Thyroid gland (tissue), 4 donors: ENCODE measurements around the gene KCNF1. TPM values are rescaled to one million over a fixed set of nuclear protein-coding genes. Genes with fewer than 3 reads are reported as not detected.

Source experiments
- DNase-seq, 2 donors: peaks; one replicate each; pipeline ENCODE4 v3.0.0-alpha.2; 2019
- H3K27ac ChIP-seq, 3 donors: fragments of 200-600 bp; sonication (generic); 1 replicate in 2 of 3; 2 replicates in 1 of 3; pipeline ENCODE4 v1.5.1; 2016 to 2019; ENCODE audit warnings: mild to moderate bottlenecking in 1 of 3, moderate library complexity in 1 of 3
- H3K27me3 ChIP-seq: fragments of 200-600 bp; sonication (generic); one replicate; pipeline ENCODE4 v1.5.1; 2019
- H3K36me3 ChIP-seq, 2 donors: fragments of 200-600 bp; sonication (generic); one replicate each; pipeline ENCODE4 v1.5.1; 2016 to 2019
- H3K4me1 ChIP-seq, 2 donors: fragments of 200-600 bp; sonication (generic); one replicate each; pipeline ENCODE4 v1.5.1; 2017 to 2019
- H3K4me3 ChIP-seq, 3 donors: fragments of 200-600 bp; sonication (generic); replicated peaks in 1 of 3; 1 replicate in 2 of 3; 2 replicates in 1 of 3; pipeline ENCODE4 v1.5.1; 2016; ENCODE audit warnings: mild to moderate bottlenecking in 1 of 3
- H3K9me3 ChIP-seq: fragments of 200-600 bp; sonication (generic); one replicate; pipeline ENCODE4 v1.5.1; 2017
- POLR2A ChIP-seq, 2 donors: fragments of 450-650 bp; IDR thresholded peaks; one replicate each; pipeline ENCODE4 v1.6.1; 2017; ENCODE audit warnings: antibody characterized with exemption in 2 of 2, mild to moderate bottlenecking in 2 of 2, moderate library complexity in 1 of 2
- WGBS, 2 donors: methylation state at CpG; one replicate each; pipeline ENCODE4 v1.1.5; 2017; 5-methylcytosine and 5-hydroxymethylcytosine counted together
- intact Hi-C: fragments of 100-400 bp; cut with DNase I; formaldehyde crosslinking; loops from one replicate; pipeline ENCODE4 v1.15.1; 2023
- total RNA-seq, 4 donors: library from RNA; depleted of rRNA; stranded (reverse); fragments of >200 nt; gene quantifications; one replicate each; pipeline ENCODE4 v1.2.3, GENCODE V29; 2016
- TF ChIP-seq, protein P1 (sequence below), 6 experiments: fragments of 200-600 bp in 3 of 6; fragments of 450-650 bp in 3 of 6; sonication (generic) in 3 of 6; IDR thresholded peaks; one replicate each; pipeline ENCODE4 v1.5.1; 2016 to 2019; ENCODE audit warnings: antibody characterized with exemption in 6 of 6, mild to moderate bottlenecking in 2 of 6, inconsistent platforms in 1 of 6, moderate library complexity in 1 of 6

KCNF1 gene
- total RNA-seq, 4 donors from 2014 or later, result not detected

DNA sequence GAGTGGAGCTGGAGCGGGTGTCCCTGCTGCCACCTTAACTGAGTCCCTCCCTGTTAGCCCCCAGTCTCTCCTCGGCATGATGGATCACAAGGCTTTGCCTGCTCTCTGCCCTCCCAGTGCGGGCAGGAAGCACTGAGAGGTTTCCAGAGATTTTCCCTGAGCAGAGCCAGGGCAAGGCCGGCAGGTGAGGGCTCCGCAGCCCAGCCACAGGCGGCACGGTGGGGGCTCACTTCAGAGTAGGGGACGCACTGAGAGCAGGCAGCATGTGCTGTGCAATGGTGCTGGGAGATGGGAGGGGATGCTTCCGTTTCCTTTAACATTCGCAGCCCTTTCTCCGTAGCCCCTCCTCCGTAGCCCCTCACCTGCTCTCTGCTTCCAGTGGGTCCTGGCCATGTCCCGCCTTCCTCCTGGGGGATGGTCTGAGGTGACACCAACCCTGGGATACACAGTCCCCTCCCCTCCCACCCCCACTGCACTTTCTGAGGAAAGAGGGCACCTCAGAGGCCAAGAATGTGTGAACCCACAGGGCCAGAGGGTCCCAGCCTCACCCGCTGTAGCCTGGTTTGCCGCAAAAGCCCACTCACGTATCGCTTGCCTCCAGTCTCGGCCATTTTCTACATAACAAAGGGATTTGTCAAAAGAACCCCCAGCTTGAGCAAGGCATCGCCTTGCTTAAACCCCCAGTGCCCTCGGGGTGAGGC is 10.7 kb downstream of the KCNF1 start:
- TF ChIP-seq, protein P1, sequence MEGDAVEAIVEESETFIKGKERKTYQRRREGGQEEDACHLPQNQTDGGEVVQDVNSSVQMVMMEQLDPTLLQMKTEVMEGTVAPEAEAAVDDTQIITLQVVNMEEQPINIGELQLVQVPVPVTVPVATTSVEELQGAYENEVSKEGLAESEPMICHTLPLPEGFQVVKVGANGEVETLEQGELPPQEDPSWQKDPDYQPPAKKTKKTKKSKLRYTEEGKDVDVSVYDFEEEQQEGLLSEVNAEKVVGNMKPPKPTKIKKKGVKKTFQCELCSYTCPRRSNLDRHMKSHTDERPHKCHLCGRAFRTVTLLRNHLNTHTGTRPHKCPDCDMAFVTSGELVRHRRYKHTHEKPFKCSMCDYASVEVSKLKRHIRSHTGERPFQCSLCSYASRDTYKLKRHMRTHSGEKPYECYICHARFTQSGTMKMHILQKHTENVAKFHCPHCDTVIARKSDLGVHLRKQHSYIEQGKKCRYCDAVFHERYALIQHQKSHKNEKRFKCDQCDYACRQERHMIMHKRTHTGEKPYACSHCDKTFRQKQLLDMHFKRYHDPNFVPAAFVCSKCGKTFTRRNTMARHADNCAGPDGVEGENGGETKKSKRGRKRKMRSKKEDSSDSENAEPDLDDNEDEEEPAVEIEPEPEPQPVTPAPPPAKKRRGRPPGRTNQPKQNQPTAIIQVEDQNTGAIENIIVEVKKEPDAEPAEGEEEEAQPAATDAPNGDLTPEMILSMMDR (IDR thresholded peaks at IDR 0.05), result no peak
- no peak for TF ChIP-seq POLR2A (IDR thresholded peaks at IDR 0.05)
- WGBS, 2 donors, result 71 to 75% methylated on average over 18 to 20 of the region's 20 CpGs
- DNase-seq, result no peak

DNA sequence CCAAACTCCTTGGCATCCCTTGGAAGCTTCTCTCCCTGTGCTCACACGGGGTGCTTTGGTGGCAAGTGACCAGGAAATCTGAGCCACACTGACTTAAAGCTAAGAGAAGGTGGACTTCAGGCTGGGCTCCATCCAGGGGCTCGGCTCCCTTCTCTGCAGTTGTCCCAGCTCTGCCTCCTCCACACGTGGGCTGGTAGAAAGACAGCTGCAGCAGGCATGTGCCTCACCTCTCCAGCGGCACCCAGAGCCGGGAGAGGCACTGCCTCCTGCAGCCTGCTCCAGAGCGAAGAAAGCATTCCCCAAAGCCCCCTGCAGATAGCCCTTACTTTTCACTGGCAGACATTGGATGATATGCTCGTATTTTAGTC is 11.3 kb downstream of the KCNF1 start:
- no peaks in the 10 kb centered on the region for H3K27me3 ChIP-seq
- no peak overlapping the region for H3K27ac ChIP-seq
- TF ChIP-seq, protein P1 (IDR thresholded peaks at IDR 0.05), result no peak
- no peak for TF ChIP-seq POLR2A (IDR thresholded peaks at IDR 0.05)
- H3K9me3 ChIP-seq, result no peaks in the 10 kb centered on the region
- intact Hi-C loops, result no loop called here
- no peak for DNase-seq
- no peaks in the 10 kb centered on the region for H3K36me3 ChIP-seq
- H3K4me3 ChIP-seq, result no peak overlapping the region
- H3K4me1 ChIP-seq, result no peaks in the 10 kb centered on the region
- 87 to 90% methylated on average over 7 of the region's 7 CpGs for WGBS, 2 donors

More for the DNA sequence above, 10.7 kb downstream of the KCNF1 start:
- Histone ChIP-seq H3K27me3 (no peaks in the 10 kb centered on the region), H3K4me1 (no peaks in the 10 kb centered on the region), H3K9me3 (no peaks in the 10 kb centered on the region), H3K36me3 (no peaks in the 10 kb centered on the region), H3K4me3 (no peak overlapping the region), H3K27ac (no peak overlapping the region)
- intact Hi-C loops, result no loop called here

DNA sequence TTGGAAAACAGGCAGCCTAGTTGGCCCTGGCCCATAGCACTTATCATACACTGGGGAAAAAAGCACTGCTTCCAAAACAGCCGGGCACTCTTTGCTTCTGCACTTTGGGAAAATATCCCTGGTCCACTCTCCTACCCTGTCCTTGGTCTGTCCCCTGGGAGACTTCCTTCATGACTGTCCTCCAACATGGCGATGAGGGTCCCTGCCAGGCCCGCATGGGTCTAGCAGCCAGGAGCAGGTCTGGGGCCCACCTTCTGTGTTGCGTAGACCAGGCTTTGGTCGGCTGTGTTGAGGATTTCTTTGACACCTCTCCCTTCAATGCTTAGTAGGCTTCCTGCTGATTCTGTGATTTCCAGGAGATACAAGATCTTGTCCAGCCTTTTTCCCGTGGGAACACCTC is 12.2 kb downstream of the KCNF1 start:
- 93% methylated on average over 6 of the region's 6 CpGs for WGBS, 2 donors
- Histone ChIP-seq H3K4me1 (no peaks in the 10 kb centered on the region), H3K9me3 (no peaks in the 10 kb centered on the region), H3K27ac (no peak overlapping the region), H3K36me3 (no peaks in the 10 kb centered on the region), H3K4me3 (no peak overlapping the region), H3K27me3 (no peaks in the 10 kb centered on the region)
- intact Hi-C loops, result no loop called here
- TF ChIP-seq, protein P1 (IDR thresholded peaks at IDR 0.05), result no peak
- no peak for TF ChIP-seq POLR2A (IDR thresholded peaks at IDR 0.05)
- DNase-seq, result no peak

DNA sequence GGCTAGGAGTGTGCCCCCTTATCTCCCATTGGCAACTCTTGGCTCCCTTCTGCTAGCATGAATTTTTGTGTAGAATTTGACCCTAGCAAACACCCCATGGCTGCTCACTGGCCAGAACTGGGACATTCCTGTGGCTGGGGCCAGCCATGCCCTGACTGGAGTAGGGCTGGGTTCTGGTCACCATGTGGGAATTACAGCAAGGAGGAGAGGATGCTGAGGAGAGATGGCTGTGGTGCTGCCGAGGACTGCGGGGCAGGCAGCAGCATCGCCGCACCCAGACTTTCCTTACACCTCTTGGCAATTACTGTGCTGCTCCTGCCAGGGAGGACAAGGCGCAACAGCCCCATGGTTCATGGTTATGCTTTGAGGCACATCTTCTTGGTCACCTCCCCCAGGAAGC is 12.7 kb downstream of the KCNF1 start:
- Histone ChIP-seq H3K9me3 (no peaks in the 10 kb centered on the region), H3K27me3 (no peaks in the 10 kb centered on the region), H3K4me3 (no peak overlapping the region), H3K36me3 (no peaks in the 10 kb centered on the region), H3K4me1 (no peaks in the 10 kb centered on the region), H3K27ac (no peak overlapping the region)
- no peak for TF ChIP-seq POLR2A (IDR thresholded peaks at IDR 0.05)
- TF ChIP-seq, protein P1 (IDR thresholded peaks at IDR 0.05), result no peak
- DNase-seq, result no peak
- WGBS, 2 donors, result 94 to 97% methylated on average over 5 of the region's 5 CpGs
- intact Hi-C loops, result no loop called here

DNA sequence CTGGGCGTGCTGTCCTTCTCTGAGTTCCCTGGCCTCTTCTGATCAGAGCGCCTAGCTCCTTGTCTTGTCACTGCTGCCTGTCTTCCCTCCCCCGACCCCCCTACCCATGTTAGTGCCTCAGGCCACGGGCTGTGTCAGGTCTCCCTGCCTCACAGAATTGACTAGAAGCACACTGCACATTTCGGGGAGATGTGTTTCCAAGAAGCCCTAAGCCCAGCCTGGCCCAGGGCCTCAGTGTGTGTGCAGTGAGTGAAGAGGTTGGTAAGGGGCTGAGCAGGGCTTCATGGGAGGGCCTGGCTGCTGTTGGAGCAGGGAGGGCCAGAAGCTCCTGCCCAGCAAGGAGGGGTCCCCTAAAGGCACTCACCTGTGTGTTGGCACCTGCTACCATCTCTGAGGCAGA is 13.1 kb downstream of the KCNF1 start:
- TF ChIP-seq, protein P1 (IDR thresholded peaks at IDR 0.05), result no peak
- TF ChIP-seq POLR2A (IDR thresholded peaks at IDR 0.05), result no peak
- Histone ChIP-seq H3K4me3 (no peak overlapping the region), H3K4me1 (no peaks in the 10 kb centered on the region), H3K9me3 (no peaks in the 10 kb centered on the region), H3K36me3 (no peaks in the 10 kb centered on the region), H3K27ac (no peak overlapping the region), H3K27me3 (no peaks in the 10 kb centered on the region)
- 70 to 76% methylated on average over 5 of the region's 5 CpGs for WGBS, 2 donors
- intact Hi-C loops, result no loop called here
- no peak for DNase-seq
